ENCODE data around the gene SRRM3.
"Not testable (repeated sequence)": the region's sequence is repeated elsewhere in the genome, so short reads cannot be mapped to it uniquely, and the experiment has no call there.

Gene SRRM3

DNA sequence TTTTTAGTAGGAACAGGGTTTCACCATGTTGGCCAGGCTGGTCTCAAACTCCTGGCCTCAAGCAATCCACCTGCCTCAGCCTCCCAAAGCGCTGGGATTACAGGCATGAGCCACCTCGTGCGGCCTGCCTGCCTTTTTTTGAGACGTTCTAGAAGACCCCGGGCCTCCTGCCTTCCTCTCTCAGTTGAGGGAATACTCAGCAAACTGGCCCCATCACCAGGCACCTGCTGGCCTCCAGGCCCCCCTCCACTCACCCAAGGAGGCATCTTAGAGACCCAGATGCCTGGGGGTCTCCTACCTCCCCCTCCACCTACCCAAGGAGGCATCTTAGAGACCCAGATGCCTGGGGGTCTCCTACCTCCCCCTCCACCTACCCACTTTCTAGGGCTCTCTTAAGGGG, 91.2 kb downstream of the SRRM3 start:
- not testable (repeated sequence) for DNase-seq

DNA sequence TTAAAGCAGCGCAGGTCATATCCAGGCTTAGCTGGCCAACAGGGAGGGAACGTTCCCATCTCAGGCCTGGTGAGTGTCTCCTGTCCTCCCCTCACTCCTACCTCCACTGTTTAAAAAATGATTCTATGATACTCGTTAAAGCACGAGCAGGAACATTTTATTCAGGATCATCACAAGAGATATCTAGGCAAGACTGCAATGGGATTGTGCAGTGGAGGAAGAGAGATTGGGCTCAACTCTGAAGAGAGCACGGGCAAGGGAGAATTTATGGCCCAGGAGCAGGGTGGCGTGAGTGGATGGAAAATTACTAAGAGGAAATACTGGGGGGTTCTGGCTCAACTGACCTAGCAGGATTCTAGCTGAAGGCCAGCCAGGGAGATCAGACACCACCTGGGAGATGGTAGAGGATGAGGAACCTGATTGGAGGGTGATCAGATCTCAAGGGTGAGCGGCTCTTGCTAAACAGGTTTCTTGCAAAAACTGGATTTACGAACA, 91.8 kb downstream of the SRRM3 start:
- DNase-seq, result no peak

DNA sequence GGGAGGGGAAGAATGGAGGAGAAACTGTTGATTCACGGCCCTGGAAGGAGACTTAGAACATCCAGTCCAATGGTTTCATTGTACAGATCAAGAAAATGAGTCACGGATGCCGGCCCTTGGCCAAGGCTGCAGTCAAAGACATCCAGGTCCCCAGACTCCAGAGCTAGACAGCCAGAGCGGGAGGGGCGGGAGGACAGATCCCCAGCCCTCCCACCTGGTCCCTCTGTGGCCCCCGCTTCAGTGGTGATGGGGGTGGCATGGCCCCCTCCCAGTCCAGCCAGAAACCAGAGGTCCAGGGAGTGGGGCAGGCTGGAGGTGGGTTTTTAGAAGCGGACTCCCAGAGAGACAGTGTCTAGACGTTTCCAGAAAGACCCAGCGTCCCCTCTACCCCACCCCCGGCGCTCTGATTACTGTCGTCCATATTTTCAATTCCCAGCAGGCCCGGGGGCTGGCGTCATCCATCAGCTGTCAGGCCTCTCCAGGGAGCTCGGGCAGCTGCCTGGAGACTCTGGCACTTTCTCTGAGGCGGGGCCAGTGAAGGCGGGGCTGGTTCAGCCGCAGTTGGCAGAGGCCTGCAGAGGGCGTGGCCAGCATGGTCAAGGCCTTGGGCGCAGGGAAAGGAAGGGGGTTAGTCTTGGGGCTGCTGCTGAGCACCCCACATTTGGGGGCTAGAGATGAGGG, 92.8 kb downstream of the SRRM3 start:
- DNase-seq, result peak; percentile 30 to 79

DNA sequence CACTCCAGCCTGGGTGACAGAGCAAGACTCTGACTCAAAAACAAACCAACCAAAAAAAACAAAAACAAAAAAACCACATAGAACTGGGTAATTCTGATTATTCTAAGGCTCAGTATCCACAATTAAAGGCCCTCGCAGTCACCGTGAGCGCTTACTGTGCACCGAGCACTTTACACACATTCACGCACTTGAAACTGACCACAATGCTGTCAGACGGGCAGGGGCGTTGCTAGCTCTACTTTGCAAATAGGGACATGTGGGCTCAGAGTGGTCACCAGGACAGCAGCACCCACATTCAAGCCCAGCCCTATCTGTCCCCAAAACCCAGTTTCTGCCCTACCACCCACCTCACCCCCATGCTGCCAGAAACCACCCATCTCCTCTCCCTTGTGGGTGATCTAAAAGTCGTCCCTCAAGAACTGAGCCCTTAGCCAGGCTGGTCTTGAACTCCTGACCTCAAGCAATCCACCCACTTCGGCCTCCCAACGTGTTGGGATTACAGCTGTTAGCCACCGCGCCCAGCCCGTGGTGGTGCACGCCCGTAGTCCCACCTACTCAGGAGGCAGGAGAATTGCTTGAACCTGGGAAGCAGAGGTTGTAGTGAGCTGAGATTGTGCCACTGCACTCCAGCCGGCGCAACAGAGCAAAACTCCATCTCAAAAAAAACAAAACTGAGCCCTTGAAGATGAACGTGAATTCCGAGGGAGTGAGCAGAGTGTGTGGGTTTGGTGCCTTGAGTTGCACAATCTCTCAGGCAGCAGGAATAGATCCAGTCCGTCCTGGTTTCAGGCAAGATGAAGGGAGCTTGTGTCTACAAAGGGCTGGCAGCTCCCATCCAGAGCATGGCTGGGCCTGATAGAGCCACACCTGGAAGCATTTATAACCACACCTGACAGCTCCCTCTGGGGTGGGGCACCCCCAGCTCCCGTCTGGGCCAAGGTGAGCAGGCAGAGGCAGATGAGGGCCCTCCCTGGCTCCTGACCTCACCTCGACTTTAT, 95.3 kb downstream of the SRRM3 start:
- DNase-seq, result no peak

DNA sequence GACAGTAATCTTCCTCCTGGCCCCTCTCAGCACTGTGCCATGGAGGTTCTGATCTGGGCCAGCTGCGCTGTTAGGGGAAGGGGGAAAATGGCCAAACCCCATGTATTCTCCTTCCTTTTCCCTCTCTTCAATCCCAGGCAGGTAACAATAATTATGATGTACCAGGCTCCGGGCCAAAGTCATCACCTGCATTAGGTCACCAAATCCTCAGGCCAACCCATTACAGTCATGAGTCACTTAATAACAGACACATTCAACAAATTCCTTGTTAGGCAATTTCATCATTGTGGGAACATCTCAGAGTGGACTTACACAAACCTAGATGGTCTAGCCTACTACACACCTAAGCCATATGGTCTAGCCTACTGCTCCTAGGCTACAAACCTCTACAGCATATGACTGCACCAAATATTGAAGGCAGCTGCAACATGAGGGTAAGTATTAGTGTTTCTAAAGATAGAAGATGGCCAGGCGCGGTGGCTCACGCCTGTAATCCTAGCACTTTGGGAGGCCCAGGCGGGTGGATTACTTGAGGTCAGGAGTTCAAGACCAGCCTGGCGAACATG, 98.6 kb downstream of the SRRM3 start:
- DNase-seq, result peak in 1 of 2 experiments; percentile 44

DNA sequence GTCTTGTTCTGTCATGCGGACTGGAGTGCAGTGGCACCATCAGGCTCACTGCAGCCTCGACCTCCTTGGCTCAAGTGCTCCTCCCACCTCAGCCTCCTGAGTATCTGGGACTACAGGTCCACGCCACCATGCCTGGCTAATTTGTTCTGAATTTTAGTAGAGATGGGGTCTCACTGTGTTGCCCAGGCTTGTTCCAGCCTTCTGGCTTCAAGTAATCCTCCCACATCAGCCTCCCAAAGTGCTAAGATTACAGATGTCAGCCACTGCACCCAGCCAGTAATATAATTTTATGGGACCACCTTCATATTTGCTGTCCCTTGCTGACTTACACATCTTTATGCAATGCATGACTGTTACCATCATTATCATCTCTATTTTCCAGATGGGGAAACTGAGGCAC, 99.3 kb downstream of the SRRM3 start:
- DNase-seq, result no peak

DNA sequence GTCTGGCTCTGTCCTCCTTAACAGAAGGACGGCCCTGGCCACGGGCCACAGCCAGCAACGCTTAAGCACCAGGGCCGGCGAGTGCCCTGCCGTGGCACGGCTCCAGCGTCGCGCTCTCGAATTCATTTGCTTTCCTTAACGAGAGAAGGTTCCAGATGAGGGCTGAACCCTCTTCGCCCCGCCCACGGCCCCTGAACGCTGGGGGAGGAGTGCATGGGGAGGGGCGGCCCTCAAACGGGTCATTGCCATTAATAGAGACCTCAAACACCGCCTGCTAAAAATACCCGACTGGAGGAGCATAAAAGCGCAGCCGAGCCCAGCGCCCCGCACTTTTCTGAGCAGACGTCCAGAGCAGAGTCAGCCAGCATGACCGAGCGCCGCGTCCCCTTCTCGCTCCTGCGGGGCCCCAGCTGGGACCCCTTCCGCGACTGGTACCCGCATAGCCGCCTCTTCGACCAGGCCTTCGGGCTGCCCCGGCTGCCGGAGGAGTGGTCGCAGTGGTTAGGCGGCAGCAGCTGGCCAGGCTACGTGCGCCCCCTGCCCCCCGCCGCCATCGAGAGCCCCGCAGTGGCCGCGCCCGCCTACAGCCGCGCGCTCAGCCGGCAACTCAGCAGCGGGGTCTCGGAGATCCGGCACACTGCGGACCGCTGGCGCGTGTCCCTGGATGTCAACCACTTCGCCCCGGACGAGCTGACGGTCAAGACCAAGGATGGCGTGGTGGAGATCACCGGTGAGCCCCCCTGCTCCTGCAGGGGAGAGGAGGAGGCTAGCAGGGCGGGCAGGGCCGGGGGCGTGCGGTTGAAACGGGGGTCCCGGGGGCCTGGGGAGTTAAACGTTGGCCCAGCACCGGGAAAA, 100.9 kb downstream of the SRRM3 start, which contains the start of gene HSPB1:
TSS of gene HSPB1 (plus strand) at position 327 of the 855 bp plus-strand sequence. CDS start at position 367, 40 bp downstream.
- peak; percentile 80 to 87 for DNase-seq

DNA sequence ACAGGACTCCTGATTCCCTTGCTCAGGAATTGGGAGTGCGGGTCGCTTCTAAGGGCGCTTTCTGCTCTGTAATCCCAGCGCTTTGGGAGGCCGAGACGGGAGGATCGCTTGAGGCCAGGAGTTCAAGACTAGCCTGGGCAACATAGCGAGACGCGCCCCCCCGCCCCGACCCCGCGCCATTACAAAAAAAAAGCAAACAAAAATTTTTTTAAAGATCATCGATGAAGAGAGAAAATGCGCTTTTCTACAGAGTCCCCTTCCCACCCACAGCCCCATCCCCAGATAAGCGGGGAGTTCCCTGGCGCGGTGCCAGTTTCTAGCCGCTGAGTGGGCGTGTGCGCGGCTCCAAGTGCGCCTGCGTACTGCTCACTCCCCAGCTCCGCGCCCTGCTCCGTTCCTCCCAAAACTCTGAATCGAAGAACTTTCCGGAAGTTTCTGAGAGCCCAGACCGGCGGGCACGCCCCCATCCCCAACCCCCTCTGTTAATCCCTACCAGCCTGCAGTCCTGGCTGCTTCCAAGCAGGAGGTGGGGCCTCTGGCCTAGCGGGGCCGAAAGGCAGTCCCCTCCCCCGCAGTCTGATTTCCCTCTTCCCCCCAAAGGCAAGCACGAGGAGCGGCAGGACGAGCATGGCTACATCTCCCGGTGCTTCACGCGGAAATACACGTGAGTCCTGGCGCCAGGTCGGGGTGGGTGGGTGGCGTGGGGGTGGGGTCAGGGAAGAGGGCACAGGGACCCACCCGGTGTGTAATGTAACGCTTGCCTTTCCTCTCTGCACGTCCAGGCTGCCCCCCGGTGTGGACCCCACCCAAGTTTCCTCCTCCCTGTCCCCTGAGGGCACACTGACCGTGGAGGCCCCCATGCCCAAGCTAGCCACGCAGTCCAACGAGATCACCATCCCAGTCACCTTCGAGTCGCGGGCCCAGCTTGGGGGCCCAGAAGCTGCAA, 101.8 kb downstream of the SRRM3 start:
- DNase-seq, result peak; percentile 70 to 88

DNA sequence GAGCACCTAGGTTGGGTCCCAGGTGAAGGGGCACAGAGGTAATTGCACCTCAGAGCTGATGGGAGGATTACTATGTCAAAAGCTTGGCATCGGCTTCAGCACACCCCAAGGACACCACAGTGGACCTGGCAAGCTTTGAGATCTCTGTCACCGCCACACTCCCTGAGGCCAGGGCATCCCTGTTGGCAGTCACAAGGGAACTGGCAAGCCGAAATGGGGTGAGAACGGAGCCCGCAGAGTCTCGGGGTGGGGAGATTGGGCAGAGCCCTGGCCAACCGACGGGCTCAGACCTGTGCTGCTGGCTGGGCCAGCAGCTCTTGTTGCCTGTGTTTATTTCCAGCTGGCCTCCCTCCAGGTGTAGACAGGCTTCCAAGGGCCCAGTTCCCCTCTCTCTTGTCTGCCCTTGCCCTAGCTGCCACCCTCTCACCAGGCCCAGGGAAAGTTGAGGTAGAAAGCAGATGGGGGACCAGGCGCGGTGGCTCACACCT, 103.2 kb downstream of the SRRM3 start:
- DNase-seq, result no peak

DNA sequence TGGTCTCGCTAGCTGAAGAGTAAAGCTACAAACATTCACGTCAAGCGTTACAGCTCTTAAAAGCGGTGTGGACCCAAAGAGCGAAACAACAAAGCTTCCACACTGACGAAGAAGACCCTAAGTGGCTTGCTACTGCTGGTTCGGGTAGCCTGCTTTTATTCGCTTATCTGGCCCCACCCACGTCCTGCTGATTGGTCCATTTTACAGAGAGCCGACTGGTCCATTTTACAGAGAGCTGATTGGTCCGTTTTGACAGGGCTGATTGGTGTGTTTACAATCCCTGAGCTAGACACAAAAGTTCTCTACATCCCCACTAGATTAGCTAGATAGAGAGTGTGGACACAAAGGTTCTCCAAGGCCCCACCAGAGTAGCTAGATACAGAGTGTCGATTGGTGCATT, 107.2 kb downstream of the SRRM3 start:
- not testable (repeated sequence) for DNase-seq

DNA sequence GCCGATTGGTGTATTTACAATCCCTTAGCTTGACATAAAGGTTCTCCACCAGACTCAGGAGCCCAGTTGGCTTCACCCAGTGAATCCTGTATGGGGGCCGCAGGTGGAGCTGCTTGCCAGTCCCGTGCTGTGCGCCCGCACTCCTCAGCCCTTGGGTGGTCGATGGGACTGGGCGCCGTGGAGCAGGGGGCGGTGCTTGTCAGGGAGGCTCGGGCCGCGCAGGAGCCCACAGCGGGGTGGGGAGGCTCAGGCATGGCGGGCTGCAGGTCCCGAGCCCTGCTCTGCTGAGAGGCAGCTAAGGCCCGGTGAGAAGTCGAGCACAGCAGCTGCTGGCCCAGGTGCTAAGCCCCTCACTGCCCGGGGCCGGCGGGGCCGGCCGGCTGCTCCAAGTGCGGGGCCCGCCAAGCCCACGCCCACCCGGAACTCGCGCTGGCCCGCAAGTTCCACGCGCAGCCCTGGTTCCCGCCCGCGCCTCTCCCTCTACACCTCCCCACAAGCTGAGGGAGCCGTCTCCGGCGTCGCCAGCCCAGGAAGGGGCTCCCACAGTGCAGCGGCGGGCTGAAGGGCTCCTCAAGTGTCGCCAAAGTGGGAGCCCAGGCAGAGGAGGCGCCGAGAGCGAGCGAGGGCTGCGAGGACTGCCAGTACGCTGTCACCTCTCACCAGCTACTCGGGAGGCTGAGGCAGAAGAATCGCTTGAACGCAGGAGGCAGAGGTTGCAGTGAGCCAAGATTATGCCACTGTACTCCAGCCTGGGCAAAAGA, 107.8 kb downstream of the SRRM3 start:
- not testable (repeated sequence) for DNase-seq

DNA sequence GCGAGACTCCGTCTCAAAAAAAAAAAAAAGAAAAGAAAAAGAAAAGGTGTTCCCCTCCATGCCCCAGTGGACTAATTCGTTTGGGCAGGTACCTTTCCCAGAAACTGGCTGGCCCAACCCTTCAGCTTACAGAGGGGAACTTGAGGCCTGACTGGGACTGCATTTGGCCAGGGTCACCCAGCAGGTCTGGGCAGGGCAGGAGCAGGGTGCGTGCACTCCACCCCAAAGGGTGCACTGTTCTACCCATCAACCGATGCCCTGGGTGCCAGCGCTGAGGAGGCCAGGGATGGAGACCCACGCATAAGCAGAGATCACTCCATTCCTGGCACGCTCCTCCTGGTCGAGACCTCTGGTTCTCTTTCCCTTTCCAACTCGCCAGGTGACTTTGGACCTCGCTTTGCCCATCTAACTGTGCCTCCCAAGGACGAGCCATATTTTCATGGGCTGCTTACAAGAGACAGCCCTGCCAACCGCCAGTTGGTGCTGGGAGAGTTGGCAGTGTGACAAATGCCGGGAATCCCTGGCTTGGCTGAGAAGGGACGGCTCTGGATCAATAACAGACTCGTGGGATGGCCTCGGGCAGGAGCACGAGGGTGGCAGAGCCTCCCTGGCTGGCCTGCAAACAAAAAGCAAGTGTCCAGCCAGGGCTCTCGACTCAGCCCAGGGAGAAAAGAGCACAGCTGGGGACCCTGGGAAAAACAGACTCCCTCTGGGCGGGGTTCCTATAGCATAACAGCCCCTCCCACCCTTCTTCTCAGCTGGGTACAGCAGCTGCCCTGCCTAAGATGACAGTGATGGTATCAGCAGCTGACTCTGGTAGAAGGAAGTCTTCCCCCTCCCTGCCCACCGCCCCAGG, 108.6 kb downstream of the SRRM3 start:
- no peak for DNase-seq

DNA sequence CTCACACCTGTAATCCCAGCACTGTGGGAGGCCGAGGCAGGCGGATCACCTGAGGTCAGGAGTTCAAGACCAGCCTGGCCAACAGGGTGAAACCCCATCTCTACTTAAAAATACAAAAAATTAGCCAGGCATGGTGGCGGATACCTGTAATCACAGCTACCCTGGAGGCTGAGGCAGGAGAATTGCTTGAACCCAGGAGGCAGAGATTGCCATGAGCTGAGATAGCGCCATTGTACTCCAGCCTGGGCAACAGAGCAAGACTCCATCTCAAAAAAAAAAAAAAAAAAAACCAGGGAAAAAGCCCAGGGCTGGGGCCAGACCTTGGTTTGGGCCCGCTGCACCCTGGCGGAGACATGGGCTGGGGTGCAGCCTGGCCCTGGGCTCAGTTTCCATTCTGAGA, 110.1 kb downstream of the SRRM3 start:
- DNase-seq, result not testable (repeated sequence)

DNA sequence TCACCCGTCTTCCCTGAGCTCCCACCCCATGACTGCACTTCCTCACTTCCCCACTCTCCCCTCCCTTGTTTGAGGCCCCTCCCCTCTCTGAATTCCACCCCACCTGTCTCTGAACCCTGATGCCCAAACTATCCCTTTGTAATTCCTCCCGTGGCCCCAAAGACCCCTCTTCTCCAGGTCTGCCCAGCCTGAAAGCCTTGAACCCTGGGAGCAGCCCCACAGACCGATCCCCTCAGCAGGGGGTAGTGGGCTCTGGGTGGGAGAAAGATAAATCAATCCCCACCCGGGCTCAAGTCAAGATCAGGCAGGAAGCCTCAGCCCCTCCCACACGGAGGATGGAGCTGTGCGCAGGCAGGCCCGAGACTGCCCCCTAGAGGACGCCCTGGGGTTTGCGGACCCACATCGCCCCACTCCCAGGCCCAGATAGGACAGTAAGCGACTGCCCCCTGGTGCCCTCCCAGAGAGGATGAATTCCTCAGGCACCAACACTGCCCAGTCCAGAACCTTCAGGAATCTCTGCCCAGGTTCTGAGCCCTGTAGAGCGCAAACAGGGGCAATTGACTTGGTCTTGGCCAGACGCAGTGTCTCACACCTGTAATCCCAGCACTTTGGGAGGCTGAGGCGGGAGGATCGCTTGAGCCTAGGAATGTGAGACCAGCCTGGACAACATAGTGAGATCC, 112.5 kb downstream of the SRRM3 start:
- DNase-seq, result peak; percentile 64 to 90

DNA sequence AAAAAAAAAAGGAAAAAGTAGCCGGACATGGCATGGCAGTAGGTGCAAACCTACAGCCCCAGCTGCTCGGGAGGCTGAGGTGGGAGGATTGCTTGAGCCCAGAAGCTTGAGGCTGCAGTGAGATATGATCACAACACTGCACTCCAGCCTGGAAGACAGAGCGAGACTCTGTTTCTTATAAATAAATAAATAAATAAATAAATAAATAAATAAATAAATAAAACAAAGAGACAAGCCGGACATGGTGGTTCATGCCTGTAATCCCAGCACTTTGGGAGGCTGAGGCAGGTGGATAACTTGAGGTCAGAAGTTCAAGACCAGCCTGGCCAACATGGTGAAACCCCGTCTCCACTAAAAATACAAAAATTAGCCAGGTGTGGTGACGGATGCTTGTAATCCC, 113.0 kb downstream of the SRRM3 start:
- not testable (repeated sequence) for DNase-seq

DNA sequence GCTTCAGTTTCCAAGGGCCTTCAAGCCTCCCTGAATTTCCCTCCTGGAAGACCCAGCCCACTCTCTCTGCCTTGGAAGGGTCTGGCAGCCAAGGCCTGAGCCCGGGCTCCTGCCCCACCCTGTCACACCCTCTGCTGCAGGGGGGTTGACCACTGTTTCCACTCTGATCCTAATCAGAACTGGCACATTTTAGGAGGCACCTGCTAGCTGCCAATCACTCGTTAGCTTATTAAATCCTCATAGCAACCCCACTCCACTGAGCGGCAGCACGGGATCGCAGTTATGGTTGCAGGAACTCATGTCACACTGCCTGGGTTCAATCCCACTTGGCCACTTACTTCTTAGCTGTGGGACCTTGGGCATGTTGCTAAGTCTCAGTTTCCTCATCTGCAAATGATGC, 113.7 kb downstream of the SRRM3 start:
- DNase-seq, result no peak

DNA sequence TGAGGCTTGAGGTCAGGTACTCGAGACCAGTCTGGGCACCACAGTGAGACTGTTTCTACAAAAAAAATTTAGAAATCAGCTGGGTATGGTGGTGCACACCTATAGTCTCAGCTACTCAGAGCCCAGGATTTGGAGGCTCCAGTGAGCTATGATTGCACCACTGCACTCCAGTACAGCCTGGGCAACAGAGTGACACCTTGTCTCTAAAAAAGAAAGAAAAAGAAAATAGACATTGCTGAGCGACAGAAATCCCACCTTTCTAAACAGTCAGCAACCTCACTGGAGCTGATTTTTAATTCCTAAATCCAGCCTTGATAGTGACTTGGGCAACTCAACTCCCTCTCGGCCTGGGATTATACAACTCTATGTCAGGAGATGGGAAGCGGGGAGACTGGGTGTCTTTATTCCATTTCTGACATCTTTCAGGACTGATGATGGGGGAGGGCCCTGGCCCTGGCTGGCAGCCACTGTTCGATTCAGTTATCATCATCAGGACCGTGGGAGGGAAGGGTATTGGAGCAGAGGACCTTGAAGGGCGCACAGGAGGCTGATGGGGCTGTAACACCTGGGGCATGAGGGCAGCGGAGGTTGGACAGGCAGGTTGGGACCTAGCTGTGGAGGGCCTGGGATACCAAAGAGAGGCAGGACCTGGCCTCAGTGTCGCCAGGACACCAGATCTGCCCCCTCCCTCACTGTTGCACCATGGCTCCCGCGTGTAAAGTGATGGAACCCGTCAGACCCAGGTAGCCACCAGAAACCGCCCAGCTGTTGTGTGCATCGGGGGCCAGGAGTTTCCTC, 115.5 kb downstream of the SRRM3 start:
- DNase-seq, result no peak

Data from SW 1271 (cell line).